Stimulated activated CD8-positive, alpha-beta memory T cell treated with anti-CD3 and anti-CD28 coated beads, Interleukin-15, amount 100 ng/mL, for 4 hours (primary cell): ENCODE data around the gene PRKN.

ENCODE experiments used
- DNase-seq, 2 donors: peaks; one replicate each; pipeline ENCODE4 v3.0.0-alpha.2; 2020; ENCODE audit warnings: low read depth in 2 of 2

PRKN gene

GRCh38 chr6:162675503-162675902 lies 52.1 kb downstream of the PRKN start:
- DNase-seq: no peak

GRCh38 chr6:162674452-162674851 lies 53.1 kb downstream of the PRKN start:
- no peak for DNase-seq

- DNase-seq: no peak
Observed at GRCh38 chr6:162671580-162672165, 55.9 kb downstream of the PRKN start.

- no peak for DNase-seq
Observed at GRCh38 chr6:162670345-162670744, 57.2 kb downstream of the PRKN start.

GRCh38 chr6:162666246-162666645 lies 61.3 kb downstream of the PRKN start:
- DNase-seq: no peak

GRCh38 chr6:162653808-162654207 lies 73.8 kb downstream of the PRKN start:
- no peak for DNase-seq

- DNase-seq: no peak
Observed at GRCh38 chr6:162651505-162651904, 76.1 kb downstream of the PRKN start.

GRCh38 chr6:162649271-162649670 lies 78.3 kb downstream of the PRKN start:
- DNase-seq: no peak

- no peak for DNase-seq
Observed at GRCh38 chr6:162644153-162644552, 83.4 kb downstream of the PRKN start.

- DNase-seq: no peak
Observed at GRCh38 chr6:162640756-162641155, 86.8 kb downstream of the PRKN start.

GRCh38 chr6:162639951-162640350 lies 87.6 kb downstream of the PRKN start:
- no peak for DNase-seq

- no peak for DNase-seq
Observed at GRCh38 chr6:162638931-162639574, 88.5 kb downstream of the PRKN start.

GRCh38 chr6:162637317-162637716 lies 90.2 kb downstream of the PRKN start:
- DNase-seq: no peak

- no peak for DNase-seq
Observed at GRCh38 chr6:162636167-162636566, 91.4 kb downstream of the PRKN start.

- no peak for DNase-seq
Observed at GRCh38 chr6:162631546-162631945, 96.0 kb downstream of the PRKN start.

- DNase-seq: no peak
Observed at GRCh38 chr6:162630069-162630468, 97.5 kb downstream of the PRKN start.

GRCh38 chr6:162627825-162628224 lies 99.7 kb downstream of the PRKN start:
- DNase-seq: no peak

GRCh38 chr6:162627362-162627761 lies 100.2 kb downstream of the PRKN start:
- no peak for DNase-seq

GRCh38 chr6:162626869-162627268 lies 100.7 kb downstream of the PRKN start:
- DNase-seq: no peak

- no peak for DNase-seq
Observed at GRCh38 chr6:162625846-162626540, 101.6 kb downstream of the PRKN start.

GRCh38 chr6:162622572-162622971 lies 105.0 kb downstream of the PRKN start:
- DNase-seq: no peak

- DNase-seq: no peak
Observed at GRCh38 chr6:162621246-162621645, 106.3 kb downstream of the PRKN start.

- no peak for DNase-seq
Observed at GRCh38 chr6:162620073-162620472, 107.5 kb downstream of the PRKN start.
